Stimulated activated CD8-positive, alpha-beta memory T cell treated with anti-CD3 and anti-CD28 coated beads, Interleukin-15, amount 100 ng/mL, for 48 hours (primary cell): ENCODE measurements around the gene EIF1AX.
"Not testable (repeated sequence)": the region's sequence is repeated elsewhere in the genome, so short reads cannot be mapped to it uniquely, and the experiment has no call there.

Source experiments
- DNase-seq, 2 donors: peaks; one replicate each; pipeline ENCODE4 v3.0.0-alpha.2; 2020; ENCODE audit warnings: low read depth in 2 of 2

EIF1AX gene

GRCh38 chrX:20141281-20142220 lies at the start of gene EIF1AX:
EIF1AX (minus strand) TSS chrX:20141838; CDS start chrX:20141640, 198 bp downstream.
- peak; percentile 89 to 97 for DNase-seq

GRCh38 chrX:20189171-20189570 lies 47.5 kb upstream of the EIF1AX start:
- DNase-seq, result no peak

- no peak for DNase-seq
These were observed 40.1 kb upstream of the EIF1AX start for GRCh38 chrX:20181598-20182329.

- no peak for DNase-seq
These were observed 35.5 kb upstream of the EIF1AX start for GRCh38 chrX:20177093-20177492.

GRCh38 chrX:20173856-20174255 lies 32.2 kb upstream of the EIF1AX start:
- DNase-seq, result no peak

- no peak for DNase-seq
These were observed 31.7 kb upstream of the EIF1AX start for GRCh38 chrX:20173313-20173712.

GRCh38 chrX:20171887-20172286 lies 30.2 kb upstream of the EIF1AX start:
- DNase-seq, result no peak

GRCh38 chrX:20162516-20162915 lies 20.9 kb upstream of the EIF1AX start:
- DNase-seq, result not testable (repeated sequence)

GRCh38 chrX:20159797-20160385 lies 18.3 kb upstream of the EIF1AX start:
- no peak for DNase-seq

- no peak for DNase-seq
These were observed 10.1 kb upstream of the EIF1AX start for GRCh38 chrX:20151689-20152088.

GRCh38 chrX:20149326-20149725 lies 7.7 kb upstream of the EIF1AX start:
- no peak for DNase-seq

- no peak for DNase-seq
These were observed 5.9 kb upstream of the EIF1AX start for GRCh38 chrX:20147561-20147960.

GRCh38 chrX:20144491-20144890 lies 2.9 kb upstream of the EIF1AX start:
- DNase-seq, result no peak

- no peak for DNase-seq
These were observed 1.9 kb upstream of the EIF1AX start for GRCh38 chrX:20143561-20143960.

GRCh38 chrX:20143111-20143510 lies 1.5 kb upstream of the EIF1AX start:
- DNase-seq, result no peak

GRCh38 chrX:20140420-20140819 lies 1.2 kb downstream of the EIF1AX start:
- DNase-seq, result no peak

- no peak for DNase-seq
These were observed 1.7 kb downstream of the EIF1AX start for GRCh38 chrX:20139966-20140365.

- no peak for DNase-seq
These were observed 5.7 kb downstream of the EIF1AX start for GRCh38 chrX:20135944-20136343.

- no peak for DNase-seq
These were observed 9.0 kb downstream of the EIF1AX start for GRCh38 chrX:20132666-20133065.

GRCh38 chrX:20130357-20130756 lies 11.3 kb downstream of the EIF1AX start:
- DNase-seq, result no peak

- no peak for DNase-seq
These were observed 12.1 kb downstream of the EIF1AX start for GRCh38 chrX:20129547-20129946.

GRCh38 chrX:20128670-20129069 lies 13.0 kb downstream of the EIF1AX start:
- DNase-seq, result no peak
